Ecto neural progenitor cell (in vitro differentiated cells): Measurements from ENCODE around the gene DNAJC15.

Source experiments
- DNase-seq: peaks from one replicate; pipeline ENCODE4 v3.0.0-alpha.2; 2018; ENCODE audit warnings: low spot score

DNAJC15 gene

GRCh38 chr13:43157796-43158195, 134.4 kb downstream of the DNAJC15 start:
- no peak for DNase-seq

GRCh38 chr13:43158516-43158915, 135.1 kb downstream of the DNAJC15 start:
- DNase-seq, result no peak

- DNase-seq, result no peak
Measured at GRCh38 chr13:43159026-43159461, 135.7 kb downstream of the DNAJC15 start.
